NK-92 (cell line): Measurements from ENCODE around the gene CAMTA2.
A peak's percentile ranks its signal among the peaks of the same experiment; 100 is the strongest.

Experiments
- DNase-seq: peaks from one replicate; lab custom pipeline; 2025; ENCODE audit not compliant: unreplicated experiment; lab: John Stamatoyannopoulos, UW

Gene CAMTA2

DNA sequence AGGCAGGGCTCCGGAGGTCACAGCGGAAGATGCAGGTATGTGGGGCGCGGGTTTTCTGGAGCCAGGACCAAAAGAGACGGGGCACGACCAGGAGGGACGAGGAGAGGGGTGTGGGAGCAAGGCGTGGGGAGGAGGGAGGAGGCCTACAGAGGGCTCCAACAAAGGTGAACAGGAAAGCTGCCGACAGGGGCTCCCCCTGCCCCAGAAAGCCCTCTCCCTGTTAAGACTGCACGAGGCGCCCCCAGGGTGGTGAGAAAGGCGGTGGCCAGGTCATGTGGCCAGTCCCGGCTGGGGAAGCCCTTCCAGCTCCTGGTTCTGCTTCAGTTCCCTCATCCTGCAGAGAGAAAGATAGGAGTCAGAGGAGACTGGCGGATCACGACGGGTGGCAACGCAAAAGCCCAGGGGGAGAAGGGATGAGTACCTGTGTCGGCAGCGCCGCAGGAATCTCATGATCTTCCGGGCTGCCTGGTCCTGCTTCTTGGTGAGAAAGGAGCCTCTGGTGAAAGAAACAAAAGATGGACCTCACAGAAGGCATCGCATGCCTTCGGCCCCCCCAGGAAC lies 18.9 kb downstream of the CAMTA2 start:
- no peak for DNase-seq

DNA sequence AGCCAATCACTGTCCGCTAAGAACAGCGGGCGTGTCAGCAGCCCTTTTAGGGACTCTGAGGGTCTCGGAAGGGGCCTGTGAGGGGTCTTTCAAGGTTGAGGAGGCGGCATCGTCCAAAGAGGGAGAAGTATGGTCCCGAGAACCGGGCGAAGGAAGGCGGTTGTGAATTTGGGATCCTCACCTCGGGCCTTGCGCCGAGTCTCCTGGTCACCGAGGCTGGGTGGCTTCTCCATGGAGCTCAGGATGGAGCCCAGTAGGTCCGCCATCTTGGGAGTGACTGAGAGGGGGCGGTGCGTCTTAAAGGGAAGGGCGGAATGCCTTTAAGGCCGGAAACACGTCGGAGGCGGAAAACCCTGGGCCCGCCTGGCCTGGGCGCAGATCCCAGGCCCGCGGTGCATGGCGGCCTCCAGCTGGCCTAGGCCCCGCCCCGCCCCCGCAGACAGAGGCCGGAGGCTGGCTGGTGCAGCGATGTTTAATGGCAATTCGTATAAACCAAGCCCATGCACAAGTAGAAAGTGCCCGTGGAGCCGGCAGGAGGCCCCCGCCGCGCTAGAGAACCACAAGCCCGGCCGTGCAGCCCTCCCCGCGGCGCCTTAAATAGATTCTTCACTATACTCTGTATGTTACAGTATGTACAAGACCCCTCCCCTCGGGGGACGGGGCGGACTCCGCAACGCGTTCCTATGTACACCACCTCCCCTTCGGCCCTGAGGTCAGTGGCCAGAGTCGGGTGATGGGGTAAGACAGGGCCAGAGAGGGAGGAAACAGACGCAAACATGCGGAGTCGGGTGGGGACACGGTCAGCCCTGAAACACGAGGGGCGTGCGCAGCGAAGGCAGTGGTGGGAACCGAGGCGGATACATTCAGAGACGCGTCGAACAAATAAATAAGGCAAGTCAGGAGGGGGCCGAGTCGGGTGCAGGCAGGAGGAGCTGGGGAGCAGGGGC lies 19.7 kb downstream of the CAMTA2 start, which contains the start of gene SPAG7:
TSS of gene SPAG7 (minus strand) at position 279 of the 947 bp plus-strand sequence. CDS start at position 266, 13 bp downstream.
- no peak for DNase-seq

DNA sequence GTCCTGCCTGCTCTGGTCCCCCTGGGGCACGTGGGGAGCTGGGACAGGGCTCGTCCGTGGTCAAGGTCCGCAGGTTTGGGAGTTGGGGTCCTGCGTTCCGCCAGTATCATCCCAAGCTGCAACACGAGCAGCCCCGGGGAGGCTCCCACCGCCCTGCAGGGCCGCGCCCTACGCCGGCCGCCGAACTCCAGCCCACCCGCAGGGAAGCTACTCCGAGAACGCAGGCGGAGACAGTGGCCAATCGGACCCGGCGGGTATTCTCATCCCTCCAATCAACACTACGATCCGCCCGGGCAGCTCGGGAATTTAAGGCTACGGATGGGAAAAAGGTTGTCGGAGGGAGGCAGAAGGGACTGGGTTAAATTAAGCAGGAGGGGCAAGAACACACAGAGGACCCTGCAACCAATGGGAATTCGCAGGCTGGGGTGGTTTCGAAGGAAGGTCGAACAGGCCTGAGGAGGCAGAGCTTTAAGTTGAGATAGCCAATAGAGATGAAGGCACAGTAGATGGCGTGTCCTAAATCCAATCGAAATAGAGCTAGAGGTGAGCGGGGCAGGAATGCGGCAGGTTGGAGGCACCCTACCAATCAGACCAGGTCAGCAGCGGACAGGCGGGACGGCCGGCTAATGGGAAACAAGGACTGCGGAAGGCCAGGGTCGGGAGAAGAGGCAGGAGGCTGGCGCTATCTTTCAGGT lies 20.5 kb downstream of the CAMTA2 start:
- peak; percentile 72 for DNase-seq

DNA sequence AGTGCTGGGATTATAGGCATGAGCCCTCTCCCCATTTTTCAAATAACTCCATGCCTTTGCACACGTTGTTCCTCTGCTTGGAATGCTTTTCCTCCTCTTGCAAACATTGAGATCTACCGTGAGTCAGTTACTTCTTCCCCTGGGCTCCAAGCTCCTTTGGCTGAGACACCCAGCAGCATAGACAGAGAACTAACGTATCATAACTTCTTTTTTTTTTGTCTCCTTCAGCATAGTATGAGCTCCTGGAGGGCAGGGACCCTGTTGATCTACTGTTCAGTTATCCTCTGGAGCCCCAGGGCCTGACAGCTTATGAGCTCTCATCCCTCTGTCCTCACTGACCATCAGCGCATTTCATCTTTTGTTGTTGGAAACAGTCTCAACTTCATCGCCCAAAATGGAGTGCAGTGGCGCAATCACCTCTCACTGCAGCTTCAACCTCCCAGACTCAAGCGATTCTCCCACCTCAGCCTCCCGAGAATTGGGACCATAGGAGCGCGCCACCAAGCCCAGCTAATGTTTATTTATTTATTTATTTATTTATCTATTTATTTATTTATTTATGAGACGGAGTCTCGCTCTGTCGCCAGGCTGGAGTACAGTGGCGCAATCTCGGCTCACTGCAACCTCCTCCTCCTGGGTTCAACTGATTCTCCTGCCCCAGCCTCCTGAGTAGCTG lies 22.0 kb downstream of the CAMTA2 start:
- no peak for DNase-seq

DNA sequence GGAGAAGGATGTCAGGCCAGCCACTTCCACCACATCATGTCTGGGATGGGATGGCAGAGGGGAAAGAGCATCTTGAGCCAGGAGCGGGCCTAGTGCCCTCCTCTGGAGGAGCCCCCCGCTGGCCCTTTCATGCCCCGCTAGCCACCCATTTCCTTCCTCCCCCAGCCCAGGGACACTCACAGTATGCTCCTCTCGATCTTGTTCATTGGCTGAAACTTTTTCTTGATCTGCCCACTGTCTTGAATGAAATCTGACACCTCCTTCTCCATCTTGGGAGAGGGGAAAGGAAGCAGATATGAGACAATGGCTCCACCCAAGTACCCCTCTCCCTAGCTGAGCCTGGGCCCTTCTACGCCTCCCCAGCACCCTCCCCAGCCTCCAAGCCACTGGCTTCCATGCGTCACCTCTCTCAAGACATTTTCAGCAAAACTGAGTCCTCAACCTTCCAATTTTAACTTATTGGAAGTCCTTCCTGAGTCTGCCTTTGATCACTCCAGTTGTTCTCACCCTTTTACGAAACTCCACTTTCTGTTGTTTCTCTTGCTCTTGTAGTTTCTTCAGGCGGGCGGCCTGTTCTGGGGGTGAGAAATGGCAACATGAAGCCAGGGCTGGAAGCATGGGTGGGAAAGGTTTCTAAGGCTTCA lies 27.1 kb downstream of the CAMTA2 start:
- no peak for DNase-seq

DNA sequence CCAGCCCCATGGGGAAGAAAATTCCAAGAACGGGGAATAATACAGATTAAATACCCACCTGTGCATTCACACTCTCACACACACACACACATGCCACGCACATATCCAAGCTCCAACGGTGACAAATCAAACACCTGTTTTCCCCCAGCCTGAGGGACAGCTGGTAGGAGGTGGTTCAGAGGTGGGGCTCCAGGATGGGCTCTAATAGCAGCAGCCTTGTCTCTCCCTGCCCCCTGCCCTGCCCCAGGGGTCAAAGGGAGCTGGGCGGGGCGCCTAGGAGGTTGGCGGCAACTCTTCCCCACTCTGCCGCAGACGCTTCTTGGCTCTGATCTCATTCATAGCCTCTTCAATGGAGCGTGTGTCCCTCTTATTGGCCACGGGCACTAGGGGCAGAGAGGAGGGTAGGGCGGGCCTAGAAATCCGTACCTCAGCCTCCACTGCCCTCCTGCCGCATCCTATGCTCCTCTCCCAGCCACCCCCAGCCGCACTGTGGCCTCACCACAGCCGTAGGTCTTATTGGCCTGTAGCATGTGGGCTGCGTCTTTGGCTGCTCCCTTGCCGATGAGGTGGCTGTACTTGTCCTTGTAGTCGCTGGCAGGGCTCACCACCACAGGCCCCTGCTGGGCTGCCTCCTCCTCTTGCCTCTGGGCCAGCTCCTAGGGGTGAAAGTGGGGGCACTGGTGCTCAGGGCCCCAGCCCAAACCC lies 28.1 kb downstream of the CAMTA2 start:
- no peak for DNase-seq

DNA sequence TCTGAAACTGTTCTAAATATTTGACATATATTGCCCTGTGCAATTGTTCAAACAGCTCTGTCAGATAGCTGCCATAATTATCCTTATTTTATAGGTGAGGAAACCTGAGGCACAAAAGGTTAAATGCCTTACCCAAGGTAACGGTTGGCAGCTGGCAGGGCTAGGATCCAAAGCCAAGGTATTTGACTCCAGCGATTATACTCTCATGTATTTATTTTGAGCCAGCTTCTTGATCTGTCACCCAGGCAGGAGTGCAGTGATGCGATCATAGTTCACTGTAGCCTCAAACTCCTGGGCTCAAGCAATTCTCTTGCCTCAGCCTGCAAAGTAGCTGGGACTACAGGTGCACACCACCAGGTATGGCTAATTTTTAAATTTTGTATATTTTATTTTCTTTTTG lies 29.4 kb downstream of the CAMTA2 start:
- no peak for DNase-seq

DNA sequence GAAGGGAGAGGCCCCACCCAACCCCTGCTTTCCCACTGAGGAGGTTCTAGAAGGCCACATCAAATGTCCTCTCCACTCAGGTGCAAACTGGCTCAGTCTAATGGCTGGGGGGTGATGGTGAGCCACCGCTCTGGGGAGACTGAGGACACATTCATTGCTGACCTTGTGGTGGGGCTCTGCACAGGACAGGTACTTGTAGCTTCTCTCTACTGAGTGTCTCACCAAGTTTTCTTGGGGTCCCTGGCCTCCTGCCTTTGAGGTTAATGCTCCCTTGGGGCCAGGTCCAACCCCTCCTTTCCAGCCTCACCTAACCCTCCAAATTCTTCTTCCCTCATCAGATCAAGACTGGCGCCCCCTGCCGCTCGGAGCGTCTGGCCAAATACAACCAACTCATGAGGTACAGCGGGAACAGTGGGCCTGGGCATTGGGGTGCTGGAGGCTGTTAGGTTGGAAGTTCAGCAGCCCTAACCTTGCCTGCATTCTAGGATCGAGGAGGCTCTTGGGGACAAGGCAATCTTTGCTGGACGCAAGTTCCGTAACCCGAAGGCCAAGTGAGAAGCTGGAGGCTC lies 30.9 kb downstream of the CAMTA2 start:
- DNase-seq: no peak

DNA sequence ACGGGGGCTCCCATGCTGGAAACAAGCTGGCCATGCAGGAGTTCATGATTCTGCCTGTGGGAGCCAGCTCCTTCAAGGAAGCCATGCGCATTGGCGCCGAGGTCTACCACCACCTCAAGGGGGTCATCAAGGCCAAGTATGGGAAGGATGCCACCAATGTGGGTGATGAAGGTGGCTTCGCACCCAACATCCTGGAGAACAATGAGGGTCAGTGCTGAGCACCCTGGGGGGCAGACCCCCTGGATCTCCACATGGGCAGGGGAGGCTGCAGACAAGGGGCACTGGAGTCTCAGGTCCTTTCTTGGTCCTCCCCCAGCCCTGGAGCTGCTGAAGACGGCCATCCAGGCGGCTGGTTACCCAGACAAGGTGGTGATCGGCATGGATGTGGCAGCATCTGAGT lies 32.4 kb downstream of the CAMTA2 start:
- DNase-seq: no peak

DNA sequence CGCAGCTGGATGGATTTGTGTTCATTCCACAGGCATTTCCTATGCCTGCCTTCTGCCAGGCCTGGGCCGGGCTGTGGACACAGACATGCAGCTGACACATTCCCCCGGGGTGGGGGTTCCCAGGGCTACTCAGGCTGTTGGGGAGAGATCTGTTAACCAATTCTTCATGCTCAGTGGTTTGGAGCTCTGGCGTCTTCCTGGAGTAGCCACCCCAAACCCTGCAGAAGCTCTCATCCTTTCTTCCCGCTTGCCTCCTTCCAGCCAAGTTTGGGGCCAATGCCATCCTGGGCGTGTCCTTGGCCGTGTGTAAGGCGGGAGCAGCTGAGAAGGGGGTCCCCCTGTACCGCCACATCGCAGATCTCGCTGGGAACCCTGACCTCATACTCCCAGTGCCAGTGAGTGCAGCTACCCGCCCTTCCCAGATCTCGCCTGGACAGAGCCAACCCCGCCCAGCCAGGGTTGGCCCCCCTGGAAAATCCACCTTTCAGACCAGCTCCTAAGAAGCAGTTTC lies 34.0 kb downstream of the CAMTA2 start:
- DNase-seq: no peak

DNA sequence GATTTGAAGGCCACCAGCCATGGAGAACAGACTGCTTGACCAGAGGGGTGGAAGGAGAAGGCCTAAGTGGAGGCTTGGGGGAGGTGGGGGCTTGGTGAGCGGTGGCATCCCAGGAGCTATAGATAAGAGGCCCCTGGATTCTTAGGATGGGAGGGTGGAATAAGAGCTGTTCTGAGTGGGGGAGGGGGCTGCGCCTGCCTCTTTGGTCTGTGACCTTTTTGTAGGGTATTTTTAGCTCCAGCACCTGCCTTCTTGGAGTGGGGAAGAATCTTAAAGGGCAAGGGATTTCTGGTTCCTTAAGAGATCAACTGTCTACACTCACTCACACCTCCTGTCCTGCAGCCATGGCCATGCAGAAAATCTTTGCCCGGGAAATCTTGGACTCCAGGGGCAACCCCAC lies 36.0 kb downstream of the CAMTA2 start:
- no peak for DNase-seq

DNA sequence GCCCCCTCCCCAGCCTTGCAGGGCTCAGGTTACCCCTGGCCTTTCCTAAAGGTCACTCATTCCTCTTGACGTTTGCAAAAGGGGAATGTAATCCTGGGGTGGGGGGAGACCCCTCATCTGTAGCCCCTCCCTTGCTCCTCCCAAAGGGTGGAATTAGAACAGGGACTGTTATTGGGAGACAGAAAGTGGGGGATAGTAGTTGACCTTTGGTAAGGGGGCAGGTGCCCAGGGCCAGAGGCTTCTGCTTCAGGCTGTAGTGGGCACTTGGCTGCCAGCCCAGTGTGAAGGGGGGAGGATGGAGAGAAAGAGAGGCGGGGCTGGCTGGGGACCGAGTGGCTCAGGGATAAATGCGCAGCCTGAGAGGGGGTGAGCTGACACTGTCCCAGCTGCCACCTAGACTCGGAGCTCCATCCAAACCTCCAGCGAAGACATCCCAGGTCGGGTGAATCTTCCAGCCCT lies 36.7 kb downstream of the CAMTA2 start, which contains the start of gene ENO3:
TSS of gene ENO3 (plus strand) at position 374 of the 459 bp plus-strand sequence. CDS start 711 bp downstream, outside the sequence.
- no peak for DNase-seq

DNA sequence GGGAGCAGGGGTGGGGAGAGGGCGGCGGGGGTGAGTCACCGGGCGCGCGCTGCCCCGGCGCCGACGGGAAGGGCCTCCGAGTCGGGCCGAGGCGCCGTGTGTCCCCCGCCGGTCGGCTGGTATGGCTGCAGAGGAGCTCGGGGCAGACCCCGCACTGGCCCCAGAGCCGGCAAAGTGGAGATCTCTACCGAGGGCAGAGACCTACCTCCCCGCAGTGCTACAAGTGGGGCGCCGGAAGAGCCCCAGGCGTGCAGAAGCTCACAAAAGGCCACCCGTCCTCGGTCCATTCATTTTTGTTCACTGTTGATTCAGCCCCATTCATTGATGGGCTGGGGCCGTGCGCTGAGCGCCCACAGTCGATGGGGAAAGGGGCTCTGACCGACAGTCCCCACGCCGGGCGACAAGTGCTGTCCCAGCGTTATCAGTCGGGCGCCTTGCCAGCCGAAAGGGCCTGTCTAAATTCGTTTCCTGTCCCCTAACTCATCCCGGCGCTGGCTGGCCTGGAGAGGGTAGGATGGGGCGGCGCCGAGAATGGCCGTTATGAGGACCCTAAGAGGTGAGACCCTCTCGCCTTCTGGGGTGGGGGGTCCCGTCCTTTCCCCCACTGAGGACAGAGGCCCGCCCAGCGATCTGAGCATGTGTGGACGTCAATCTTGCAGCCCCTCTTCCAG lies 37.3 kb downstream of the CAMTA2 start:
- no peak for DNase-seq

DNA sequence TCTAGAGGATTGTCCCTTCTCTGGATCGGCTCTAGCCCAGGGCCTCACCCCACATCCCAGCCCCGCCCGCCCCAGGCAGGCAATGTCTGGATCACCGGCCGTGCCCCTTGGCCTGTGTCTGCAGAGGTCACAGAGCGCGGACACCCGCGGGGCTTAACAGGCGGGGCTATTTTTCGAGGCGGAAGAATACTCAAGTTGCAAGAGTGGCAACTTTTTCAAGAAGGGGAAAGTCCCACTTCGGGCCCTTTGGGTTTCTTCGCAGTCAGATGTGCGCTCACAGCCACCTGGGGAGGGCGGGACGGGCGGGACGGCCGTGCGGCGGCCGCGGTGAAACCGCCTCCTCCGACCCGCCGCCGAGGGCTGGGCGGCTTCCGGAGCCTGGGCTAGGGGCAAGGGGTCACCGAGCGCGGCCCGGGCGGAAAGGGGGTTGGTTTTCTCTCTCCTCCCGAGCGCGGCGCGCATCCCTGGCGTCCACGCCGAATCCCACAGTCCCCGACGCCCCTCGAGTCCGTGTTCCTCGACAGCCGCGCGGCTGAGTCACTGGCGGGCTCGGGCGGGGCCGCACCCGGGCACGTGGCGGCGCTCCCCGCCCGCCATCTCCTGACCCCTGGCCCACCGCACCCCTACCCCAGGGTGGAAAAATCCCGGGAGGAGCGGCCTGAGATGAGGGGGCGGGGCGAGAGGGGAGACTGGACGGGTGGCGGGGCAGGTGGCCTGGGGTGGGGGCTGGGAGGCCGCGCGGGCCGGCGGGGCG lies 38.0 kb downstream of the CAMTA2 start:
- no peak for DNase-seq

DNA sequence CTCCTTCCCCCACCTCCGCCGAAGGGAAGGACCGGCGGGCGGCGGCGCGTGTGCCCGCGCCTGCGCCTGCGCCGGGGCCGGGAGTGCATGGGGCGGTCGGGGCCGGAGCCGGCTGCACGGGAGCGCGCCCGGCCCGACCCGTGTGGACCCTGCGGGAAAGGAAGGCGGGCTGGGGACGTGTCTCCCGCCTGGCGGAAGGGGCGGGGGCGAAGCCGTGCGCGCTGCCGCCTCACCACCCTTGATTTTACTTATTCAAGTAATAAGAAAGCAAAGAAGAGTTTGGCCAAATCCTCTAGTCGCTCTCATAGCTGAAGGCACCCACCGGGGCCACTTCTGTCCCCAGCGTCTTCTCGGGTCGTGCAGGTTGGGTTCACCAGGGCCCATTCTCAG lies 38.5 kb downstream of the CAMTA2 start:
- DNase-seq: no peak

DNA sequence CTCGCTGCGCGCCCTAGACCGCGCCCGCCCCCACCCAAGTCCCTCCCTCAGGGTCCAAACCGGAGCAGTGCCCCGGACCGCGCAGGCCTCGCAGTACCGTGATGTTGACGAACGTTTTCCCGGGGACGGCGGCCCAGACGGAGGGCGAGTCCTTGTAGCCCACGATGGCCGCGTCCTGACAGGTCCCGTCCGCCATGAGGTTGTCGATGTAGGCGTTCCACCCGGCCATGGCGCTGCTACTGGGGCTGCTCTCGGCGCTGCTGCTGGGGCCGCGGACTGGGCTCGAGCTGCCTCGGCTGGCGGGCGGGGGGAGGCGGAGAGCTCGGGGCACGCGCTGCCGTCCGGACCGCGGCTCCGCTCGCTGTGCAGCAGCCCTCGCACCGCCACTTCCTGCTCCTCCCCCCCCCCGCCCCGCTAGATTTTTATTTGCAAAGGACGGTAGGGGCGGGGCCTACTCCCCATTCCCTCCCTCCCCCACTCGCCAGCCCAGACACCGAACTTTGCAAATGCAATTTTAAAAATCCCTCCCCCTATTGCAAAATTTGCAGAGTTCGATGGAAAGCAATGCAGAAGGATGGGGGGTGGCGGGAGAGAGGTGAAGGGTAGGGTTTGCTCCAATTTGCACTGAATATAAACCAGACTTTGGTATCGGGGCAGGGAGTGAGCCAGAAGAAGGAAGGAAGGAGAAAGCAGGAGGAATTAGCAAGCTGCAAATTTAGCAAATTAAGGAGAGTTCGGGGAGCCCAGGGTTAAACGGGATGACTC lies 39.1 kb downstream of the CAMTA2 start, which contains the start of gene PFN1:
TSS of gene PFN1 (minus strand) at position 365 of the 765 bp plus-strand sequence. CDS start at position 229, 136 bp downstream.
- DNase-seq: peak; percentile 59
